DOHH2 (cell line): Measurements from ENCODE around the gene ELOVL5.

ENCODE experiments used
- H3F3A ChIP-seq: fragments of 200-600 bp; sonication (generic), shearing (Covaris generic); 2 replicates; pipeline ENCODE4 v1.6.0; 2016; ENCODE audit warnings: antibody characterized with exemption, mild to moderate bottlenecking; ENCODE audit not compliant: control insufficient read depth, insufficient read depth
- H3K27ac ChIP-seq: fragments of 200-600 bp; sonication (generic); 2 replicates; pipeline ENCODE4 v1.5.1; 2014; ENCODE audit warnings: low read depth, mild to moderate bottlenecking, low read length, moderate library complexity
- H3K27me3 ChIP-seq: fragments of 200-600 bp; sonication (generic); 2 replicates; pipeline ENCODE4 v1.6.1; 2014; ENCODE audit warnings: mild to moderate bottlenecking, low read length, mixed read lengths; ENCODE audit not compliant: control insufficient read depth
- H3K36me3 ChIP-seq: fragments of 200-600 bp; sonication (generic); 2 replicates; pipeline ENCODE4 v1.6.1; 2014; ENCODE audit warnings: mild to moderate bottlenecking, low read length, moderate library complexity, mixed read lengths; ENCODE audit not compliant: control insufficient read depth
- H3K4me1 ChIP-seq: fragments of 200-600 bp; sonication (generic); 2 replicates; pipeline ENCODE4 v1.6.1; 2014; ENCODE audit warnings: mild to moderate bottlenecking, low read length, mixed read lengths; ENCODE audit not compliant: control insufficient read depth
- H3K4me2 ChIP-seq: fragments of 200-600 bp; sonication (generic); 2 replicates; pipeline ENCODE4 v1.6.0; 2014; ENCODE audit warnings: mild to moderate bottlenecking, low read length, moderate library complexity
- H3K4me3 ChIP-seq: fragments of 200-600 bp; sonication (generic); 2 replicates; pipeline ENCODE4 v1.5.1; 2014; ENCODE audit warnings: mild to moderate bottlenecking, low read length, mixed read lengths
- H3K79me2 ChIP-seq: fragments of 200-600 bp; sonication (generic); 2 replicates; pipeline ENCODE4 v1.6.1; 2014; ENCODE audit warnings: mild to moderate bottlenecking, low read length, mixed read lengths; ENCODE audit not compliant: control insufficient read depth
- H3K9me2 ChIP-seq: fragments of 200-600 bp; sonication (generic); replicated peaks from 2 replicates; pipeline ENCODE4 v1.6.1; 2014; ENCODE audit warnings: mild to moderate bottlenecking, low read length, mixed read lengths; ENCODE audit not compliant: control insufficient read depth
- H3K9me3 ChIP-seq: fragments of 200-600 bp; sonication (generic); 2 replicates; pipeline ENCODE4 v1.6.1; 2014; ENCODE audit warnings: antibody characterized with exemption, low read length, mixed read lengths; ENCODE audit not compliant: control insufficient read depth, insufficient read depth
- H4K20me1 ChIP-seq: fragments of 200-600 bp; sonication (generic); 2 replicates; pipeline ENCODE4 v1.6.0; 2014; ENCODE audit warnings: low read depth, mild to moderate bottlenecking, antibody characterized with exemption, low read length, moderate library complexity; ENCODE audit not compliant: control insufficient read depth, insufficient read depth
- EZH2phosphoT487 ChIP-seq: fragments of 200-600 bp; sonication (generic); IDR thresholded peaks from 2 replicates; pipeline ENCODE4 v1.6.1; 2017; ENCODE audit warnings: borderline replicate concordance, mild to moderate bottlenecking, antibody characterized with exemption, low read length, moderate library complexity, mixed read lengths
- TF ChIP-seq, protein P1 (sequence below): fragments of 200-600 bp; sonication (generic); IDR thresholded peaks from one replicate; pipeline ENCODE4 v1.5.1; 2014; ENCODE audit warnings: antibody characterized with exemption, mild to moderate bottlenecking, low read depth, low read length; ENCODE audit not compliant: poor library complexity, severe bottlenecking

The ELOVL5 gene

DNA sequence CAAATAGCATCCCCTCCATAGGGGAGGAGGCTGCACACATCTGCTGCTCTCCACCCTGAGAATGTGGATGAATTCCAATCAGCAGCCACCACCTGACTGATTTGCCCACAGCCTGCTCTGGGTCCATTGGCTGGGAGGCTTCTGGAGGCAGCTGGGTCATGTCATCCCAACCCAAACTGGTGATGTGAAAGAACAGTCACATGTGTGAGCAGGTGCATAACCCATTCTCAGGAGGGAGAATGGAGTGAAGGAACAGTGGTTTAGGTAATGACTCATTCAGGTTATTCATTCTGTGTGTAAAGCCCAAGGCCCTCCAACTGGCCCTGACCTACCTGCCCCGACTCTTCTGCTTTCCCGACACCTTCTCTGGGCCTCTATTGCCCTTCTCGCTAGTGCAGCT, 109.2 kb downstream of the ELOVL5 start:
- H4K20me1 ChIP-seq: no peaks in the 10 kb centered on the region
- no peak overlapping the region for H3K27ac ChIP-seq
- no peaks in the 10 kb centered on the region for H3K36me3 ChIP-seq
- no peak overlapping the region for H3K4me3 ChIP-seq
- H3K4me1 ChIP-seq: peaks cover 6% of the 10 kb centered on the region
- no peak for TF ChIP-seq EZH2phosphoT487
- TF ChIP-seq, protein P1, sequence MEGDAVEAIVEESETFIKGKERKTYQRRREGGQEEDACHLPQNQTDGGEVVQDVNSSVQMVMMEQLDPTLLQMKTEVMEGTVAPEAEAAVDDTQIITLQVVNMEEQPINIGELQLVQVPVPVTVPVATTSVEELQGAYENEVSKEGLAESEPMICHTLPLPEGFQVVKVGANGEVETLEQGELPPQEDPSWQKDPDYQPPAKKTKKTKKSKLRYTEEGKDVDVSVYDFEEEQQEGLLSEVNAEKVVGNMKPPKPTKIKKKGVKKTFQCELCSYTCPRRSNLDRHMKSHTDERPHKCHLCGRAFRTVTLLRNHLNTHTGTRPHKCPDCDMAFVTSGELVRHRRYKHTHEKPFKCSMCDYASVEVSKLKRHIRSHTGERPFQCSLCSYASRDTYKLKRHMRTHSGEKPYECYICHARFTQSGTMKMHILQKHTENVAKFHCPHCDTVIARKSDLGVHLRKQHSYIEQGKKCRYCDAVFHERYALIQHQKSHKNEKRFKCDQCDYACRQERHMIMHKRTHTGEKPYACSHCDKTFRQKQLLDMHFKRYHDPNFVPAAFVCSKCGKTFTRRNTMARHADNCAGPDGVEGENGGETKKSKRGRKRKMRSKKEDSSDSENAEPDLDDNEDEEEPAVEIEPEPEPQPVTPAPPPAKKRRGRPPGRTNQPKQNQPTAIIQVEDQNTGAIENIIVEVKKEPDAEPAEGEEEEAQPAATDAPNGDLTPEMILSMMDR: no peak
- no peaks in the 10 kb centered on the region for H3K9me2 ChIP-seq
- no peaks in the 10 kb centered on the region for H3K9me3 ChIP-seq
- H3F3A ChIP-seq: no peaks in the 10 kb centered on the region
- no peak overlapping the region for H3K4me2 ChIP-seq
- no peaks in the 10 kb centered on the region for H3K79me2 ChIP-seq
- H3K27me3 ChIP-seq: peaks cover 55% of the 10 kb centered on the region

DNA sequence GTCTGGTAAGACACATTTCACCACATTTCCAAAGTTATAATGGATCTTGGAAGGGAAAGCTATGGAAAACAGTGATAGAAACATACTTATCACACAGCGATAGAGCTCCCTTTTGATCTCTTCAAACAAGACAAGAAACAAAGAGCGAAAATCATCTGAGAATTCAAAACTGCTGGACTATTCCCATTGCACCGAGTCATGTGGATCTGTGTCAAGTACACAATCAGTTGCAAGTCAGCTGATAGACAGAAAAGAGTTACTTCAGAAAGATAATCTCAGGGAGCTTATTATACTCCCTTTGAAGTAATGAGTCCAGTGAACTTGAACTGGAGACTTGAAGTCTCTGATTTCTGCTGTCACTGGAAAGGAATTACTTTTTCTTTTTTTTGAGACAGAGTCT, 110.4 kb downstream of the ELOVL5 start:
- Histone ChIP-seq H4K20me1 (no peaks in the 10 kb centered on the region), H3K36me3 (no peaks in the 10 kb centered on the region), H3K4me3 (no peak overlapping the region), H3K9me2 (no peaks in the 10 kb centered on the region), H3K9me3 (no peaks in the 10 kb centered on the region), H3F3A (no peaks in the 10 kb centered on the region), H3K4me1 (no peaks in the 10 kb centered on the region), H3K27me3 (peaks cover 58% of the 10 kb centered on the region), H3K27ac (no peak overlapping the region), H3K4me2 (no peak overlapping the region), H3K79me2 (no peaks in the 10 kb centered on the region)
- TF ChIP-seq, protein P1: no peak
- no peak for TF ChIP-seq EZH2phosphoT487

DNA sequence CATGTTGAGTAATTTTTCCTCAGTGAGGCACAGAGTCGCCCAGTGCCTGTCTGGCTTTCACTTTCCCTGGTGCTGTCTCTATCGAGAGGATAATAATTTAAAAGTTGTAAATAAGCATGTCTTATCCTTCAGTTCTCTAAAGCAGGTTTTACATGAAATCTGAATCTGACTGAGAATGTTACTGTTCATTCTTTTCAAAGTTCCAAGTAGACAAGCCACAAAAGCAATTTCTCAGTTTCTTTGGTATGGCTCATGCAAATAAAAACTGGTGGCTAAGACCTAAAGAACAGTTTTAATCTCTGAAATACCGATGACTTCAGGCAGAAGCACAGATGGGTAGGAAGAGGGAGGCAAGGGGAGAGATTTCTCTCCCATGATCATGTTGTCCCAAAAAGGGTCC, 112.5 kb downstream of the ELOVL5 start:
- no peak for TF ChIP-seq EZH2phosphoT487
- TF ChIP-seq, protein P1: no peak
- H3F3A ChIP-seq: 0 out of 2 replicates have a peak, but pooled peaks cover 2% of the 10 kb centered on the region
- H3K36me3 ChIP-seq: no peaks in the 10 kb centered on the region
- H3K79me2 ChIP-seq: no peaks in the 10 kb centered on the region
- peaks cover 13% of the 10 kb centered on the region for H3K4me1 ChIP-seq
- no peaks in the 10 kb centered on the region for H3K9me3 ChIP-seq
- peaks cover 63% of the 10 kb centered on the region for H3K27me3 ChIP-seq
- H3K9me2 ChIP-seq: no peaks in the 10 kb centered on the region
- H4K20me1 ChIP-seq: no peaks in the 10 kb centered on the region
- H3K27ac ChIP-seq: no peak overlapping the region
- H3K4me3 ChIP-seq: no peak overlapping the region
- no peak overlapping the region for H3K4me2 ChIP-seq

DNA sequence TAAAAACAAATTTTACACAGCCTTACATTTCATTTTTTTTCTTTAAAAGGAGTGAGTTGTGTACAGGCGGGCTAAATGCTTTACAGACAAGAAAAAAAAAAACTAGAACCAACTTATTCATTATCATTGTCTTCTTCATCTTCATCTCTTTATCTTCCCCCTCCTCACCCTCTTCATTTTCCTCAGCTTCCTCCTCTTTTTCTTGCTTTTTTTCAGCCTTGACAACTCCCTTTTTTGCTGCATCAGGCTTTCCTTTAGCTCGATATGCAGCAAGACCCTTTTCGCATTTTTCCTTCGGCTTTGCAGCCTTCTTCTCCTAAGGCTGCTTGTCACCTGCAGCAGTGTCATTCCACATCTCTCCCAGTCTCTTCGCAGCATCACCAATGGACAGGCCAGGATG, 113.2 kb downstream of the ELOVL5 start:
- Histone ChIP-seq H3K9me2 (no peaks in the 10 kb centered on the region), H3K36me3 (no peaks in the 10 kb centered on the region), H3F3A (0 out of 2 replicates have a peak, but pooled peaks cover 2% of the 10 kb centered on the region), H3K4me1 (peaks cover 18% of the 10 kb centered on the region), H3K4me3 (no peak overlapping the region), H4K20me1 (no peaks in the 10 kb centered on the region), H3K9me3 (no peaks in the 10 kb centered on the region), H3K79me2 (no peaks in the 10 kb centered on the region), H3K4me2 (no peak overlapping the region), H3K27ac (no peak overlapping the region), H3K27me3 (peaks cover 67% of the 10 kb centered on the region)
- TF ChIP-seq, protein P1: no peak
- TF ChIP-seq EZH2phosphoT487: no peak
